ENCODE results near the gene NOL4L. TPM values are rescaled to one million over a fixed set of nuclear protein-coding genes. Genes with fewer than 3 reads are reported as not detected.
"Not testable (repeated sequence)": the region's sequence is repeated elsewhere in the genome, so short reads cannot be mapped to it uniquely, and the experiment has no call there.

The NOL4L gene
- total and polyA plus RNA-seq, 7 donors: 0.61 to 2.7 (median 1.3) TPM

- no peak for TF ChIP-seq CTCF (IDR thresholded peaks at IDR 0.05)
- intact Hi-C loops (cut with DNase I): no loop called here
- WGBS, 3 donors: 92 to 95% (median 93%) methylated on average over 2 of the region's 2 CpGs
These were observed 166.8 kb downstream of the NOL4L start for GRCh38 chr20:32418376-32418775.

GRCh38 chr20:32416206-32416605, 168.9 kb downstream of the NOL4L start:
- ATAC-seq (no peak), DNase-seq (no peak)
- Histone ChIP-seq H3K9me3 (no peaks in the 10 kb centered on the region), H3K4me1 (peaks cover 13% of the 10 kb centered on the region), H3K27ac (no peak overlapping the region), H3K4me3 (no peak overlapping the region), H3K36me3 (ENCODE audit: insufficient read depth in 1 of 2, low read depth in 1 of 2) (peaks cover 0 to 5% of the 10 kb centered on the region in 2 donors), H3K27me3 (ENCODE audit: insufficient read depth in 3 of 3, low read length in 2 of 3) (no peaks in the 10 kb centered on the region)
- intact Hi-C loops (cut with DNase I): no loop called here
- TF ChIP-seq CTCF (IDR thresholded peaks at IDR 0.05): no peak
- WGBS, 3 donors: 28 to 40% (median 30%) methylated on average over 2 of the region's 2 CpGs

More at GRCh38 chr20:32418376-32418775, 166.8 kb downstream of the NOL4L start:
- no peaks in the 10 kb centered on the region for H3K36me3 ChIP-seq (ENCODE audit: insufficient read depth in 1 of 2, low read depth in 1 of 2)
- no peak overlapping the region for H3K4me3 ChIP-seq
- ATAC-seq (no peak), DNase-seq (no peak)
- H3K27ac ChIP-seq: no peak overlapping the region
- H3K9me3 ChIP-seq: no peaks in the 10 kb centered on the region
- H3K4me1 ChIP-seq: peaks cover 13% of the 10 kb centered on the region
- no peaks in the 10 kb centered on the region for H3K27me3 ChIP-seq (ENCODE audit: insufficient read depth in 3 of 3, low read length in 2 of 3)

- DNase-seq (no peak), ATAC-seq (no peak)
- WGBS, 3 donors: 59 to 75% (median 71%) methylated on average over 2 of the region's 2 CpGs
- Histone ChIP-seq H3K27ac (no peak overlapping the region), H3K27me3 (ENCODE audit: insufficient read depth in 3 of 3, low read length in 2 of 3) (no peaks in the 10 kb centered on the region), H3K9me3 (no peaks in the 10 kb centered on the region), H3K4me3 (no peak overlapping the region), H3K36me3 (ENCODE audit: insufficient read depth in 1 of 2, low read depth in 1 of 2) (peaks cover 0 to 6% of the 10 kb centered on the region in 2 donors), H3K4me1 (peaks cover 13% of the 10 kb centered on the region)
- intact Hi-C loops (cut with DNase I): no loop called here
- TF ChIP-seq CTCF (IDR thresholded peaks at IDR 0.05): no peak
These were observed 169.6 kb downstream of the NOL4L start for GRCh38 chr20:32415494-32415893.

- H3K27me3 ChIP-seq (ENCODE audit: insufficient read depth in 3 of 3, low read length in 2 of 3): no peaks in the 10 kb centered on the region
- no peaks in the 10 kb centered on the region for H3K9me3 ChIP-seq
- H3K4me3 ChIP-seq: no peak overlapping the region
- ATAC-seq (no peak), DNase-seq (no peak)
- H3K27ac ChIP-seq: no peak overlapping the region
- 84 to 100% (median 96%) methylated on average over 2 of the region's 2 CpGs for WGBS, 3 donors
- intact Hi-C loops (cut with DNase I): no loop called here
- peaks cover 13% of the 10 kb centered on the region for H3K4me1 ChIP-seq
- H3K36me3 ChIP-seq (ENCODE audit: insufficient read depth in 1 of 2, low read depth in 1 of 2): peaks cover 0 to 15% of the 10 kb centered on the region in 2 donors
- TF ChIP-seq CTCF (IDR thresholded peaks at IDR 0.05): no peak
These were observed 173.0 kb downstream of the NOL4L start for GRCh38 chr20:32411955-32412706.

- intact Hi-C loops (cut with DNase I); DNase-seq; H3K27ac ChIP-seq; H3K4me3 ChIP-seq; H3K4me1 ChIP-seq; ATAC-seq; H3K27me3 ChIP-seq (ENCODE audit: insufficient read depth in 3 of 3, low read length in 2 of 3); H3K9me3 ChIP-seq: not testable (repeated sequence)
- H3K36me3 ChIP-seq (ENCODE audit: insufficient read depth in 1 of 2, low read depth in 1 of 2): peaks cover 0 to 15% of the 10 kb centered on the region in 2 donors
- 94 to 95% (median 95%) methylated on average over 9 of the region's 9 CpGs for WGBS, 3 donors
These were observed 177.9 kb downstream of the NOL4L start for GRCh38 chr20:32407131-32407750.
